ENCODE data around the gene NINJ2.
"Not testable (repeated sequence)": the region's sequence is repeated elsewhere in the genome, so short reads cannot be mapped to it uniquely, and the experiment has no call there.

The NINJ2 gene

GRCh38 chr12:581746-582145 lies 81.5 kb downstream of the NINJ2 start:
- Histone ChIP-seq H4K20me1 (no peaks in the 10 kb centered on the region), H3K27me3 (no peaks in the 10 kb centered on the region), H3K36me3 (no peaks in the 10 kb centered on the region), H3K4me3 (no peak overlapping the region), H3K9ac (no peak overlapping the region), H3K27ac (no peak overlapping the region), H3K4me1 (peaks cover 1% of the 10 kb centered on the region), H3K9me3 (no peaks in the 10 kb centered on the region), H3K4me2 (no peak overlapping the region)
- TF ChIP-seq Cebpa-rat (IDR thresholded peaks at IDR 0.05): no peak

- no peaks in the 10 kb centered on the region for H3K9me3 ChIP-seq
- H3K36me3 ChIP-seq: no peaks in the 10 kb centered on the region
- no peaks in the 10 kb centered on the region for H3K27me3 ChIP-seq
- H3K9ac ChIP-seq: no peak overlapping the region
- no peak for TF ChIP-seq Cebpa-rat (IDR thresholded peaks at IDR 0.05)
- H3K4me2 ChIP-seq: no peak overlapping the region
- no peak overlapping the region for H3K4me3 ChIP-seq
- no peak overlapping the region for H3K27ac ChIP-seq
- no peaks in the 10 kb centered on the region for H4K20me1 ChIP-seq
- peaks cover 6% of the 10 kb centered on the region for H3K4me1 ChIP-seq
These were observed 81.9 kb downstream of the NINJ2 start for GRCh38 chr12:581321-581720.

GRCh38 chr12:580813-581212 lies 82.4 kb downstream of the NINJ2 start:
- no peak for TF ChIP-seq Cebpa-rat (IDR thresholded peaks at IDR 0.05)
- Histone ChIP-seq H3K4me2 (no peak overlapping the region), H3K27me3 (no peaks in the 10 kb centered on the region), H3K4me1 (peaks cover 11% of the 10 kb centered on the region), H3K4me3 (no peak overlapping the region), H3K27ac (no peak overlapping the region), H3K36me3 (no peaks in the 10 kb centered on the region), H3K9me3 (no peaks in the 10 kb centered on the region), H3K9ac (no peak overlapping the region), H4K20me1 (no peaks in the 10 kb centered on the region)

- no peak for TF ChIP-seq Cebpa-rat (IDR thresholded peaks at IDR 0.05)
- no peak overlapping the region for H3K27ac ChIP-seq
- peaks cover 22% of the 10 kb centered on the region for H3K4me1 ChIP-seq
- no peaks in the 10 kb centered on the region for H4K20me1 ChIP-seq
- no peaks in the 10 kb centered on the region for H3K36me3 ChIP-seq
- no peak overlapping the region for H3K4me2 ChIP-seq
- H3K9me3 ChIP-seq: no peaks in the 10 kb centered on the region
- no peak overlapping the region for H3K4me3 ChIP-seq
- no peaks in the 10 kb centered on the region for H3K27me3 ChIP-seq
- H3K9ac ChIP-seq: no peak overlapping the region
These were observed 83.7 kb downstream of the NINJ2 start for GRCh38 chr12:579420-580110.

- no peak for TF ChIP-seq Cebpa-rat (IDR thresholded peaks at IDR 0.05)
- H4K20me1 ChIP-seq: no peaks in the 10 kb centered on the region
- no peaks in the 10 kb centered on the region for H3K9me3 ChIP-seq
- no peak overlapping the region for H3K9ac ChIP-seq
- no peak overlapping the region for H3K27ac ChIP-seq
- H3K4me2 ChIP-seq: no peak overlapping the region
- H3K27me3 ChIP-seq: no peaks in the 10 kb centered on the region
- no peaks in the 10 kb centered on the region for H3K36me3 ChIP-seq
- no peak overlapping the region for H3K4me3 ChIP-seq
- H3K4me1 ChIP-seq: peaks cover 22% of the 10 kb centered on the region
These were observed 84.4 kb downstream of the NINJ2 start for GRCh38 chr12:578748-579419.

- H3K27ac ChIP-seq, H3K9me3 ChIP-seq, H3K4me2 ChIP-seq, H3K36me3 ChIP-seq, H3K4me3 ChIP-seq, H4K20me1 ChIP-seq, H3K9ac ChIP-seq, H3K27me3 ChIP-seq: not testable (repeated sequence)
- peaks cover 22% of the 10 kb centered on the region for H3K4me1 ChIP-seq
These were observed 85.1 kb downstream of the NINJ2 start for GRCh38 chr12:577994-578747.

- Histone ChIP-seq H4K20me1 (no peaks in the 10 kb centered on the region), H3K4me3 (no peak overlapping the region), H3K4me1 (peaks cover 29% of the 10 kb centered on the region), H3K4me2 (peak overlapping the region; percentile 77), H3K9me3 (no peaks in the 10 kb centered on the region), H3K27me3 (no peaks in the 10 kb centered on the region), H3K36me3 (no peaks in the 10 kb centered on the region), H3K9ac (peak overlapping the region; percentile 59; the same call in 1 of the 2 replicates), H3K27ac (peak overlapping the region; percentile 72)
- no peak for TF ChIP-seq Cebpa-rat (IDR thresholded peaks at IDR 0.05)
These were observed 86.6 kb downstream of the NINJ2 start for GRCh38 chr12:576615-577110.

- Histone ChIP-seq H3K27ac (peak overlapping the region; percentile 72), H3K4me1 (peaks cover 34% of the 10 kb centered on the region), H3K27me3 (no peaks in the 10 kb centered on the region), H3K4me3 (no peak overlapping the region), H3K36me3 (no peaks in the 10 kb centered on the region), H3K9me3 (no peaks in the 10 kb centered on the region), H3K4me2 (peak overlapping the region; percentile 77), H4K20me1 (no peaks in the 10 kb centered on the region), H3K9ac (peak overlapping the region; percentile 59; the same call in 1 of the 2 replicates)
- no peak for TF ChIP-seq Cebpa-rat (IDR thresholded peaks at IDR 0.05)
These were observed 87.2 kb downstream of the NINJ2 start for GRCh38 chr12:575948-576614.

GRCh38 chr12:575129-575502 lies 88.1 kb downstream of the NINJ2 start:
- Histone ChIP-seq H3K9me3 (no peaks in the 10 kb centered on the region), H3K27me3 (no peaks in the 10 kb centered on the region), H3K36me3 (no peaks in the 10 kb centered on the region), H4K20me1 (no peaks in the 10 kb centered on the region), H3K4me3 (no peak overlapping the region), H3K4me2 (peak overlapping the region; percentile 5; the same call in 1 of the 2 replicates), H3K27ac (peak overlapping the region; percentile 72), H3K9ac (no peak overlapping the region), H3K4me1 (peaks cover 41% of the 10 kb centered on the region)
- TF ChIP-seq Cebpa-rat (IDR thresholded peaks at IDR 0.05): no peak
